GM12878 (cell line): ENCODE results near the gene EHD1. TPM values are rescaled to one million over a fixed set of nuclear protein-coding genes. Genes with fewer than 3 reads are reported as not detected.

ENCODE experiments used
- ATAC-seq: fragments of 200-7000 bp; cut with Tn5 transposase; 3 replicates; pipeline ENCODE4 v1.9.1; 2020; ENCODE audit warnings: mild to moderate bottlenecking, moderate library complexity
- BruUV-seq: library from RNA; stranded (reverse); fragments of 400-500 nt; replicated peaks from 2 replicates; lab custom pipeline; 2021; lab: Mats Ljungman, UMichigan
- CTCF ChIA-PET: fragments of 300-600 bp; sonication (Branson Sonifier 250); formaldehyde crosslinking; extraction: SDS; loops from one replicate; lab custom pipeline; 2021; ENCODE audit warnings: inconsistent platforms; lab: Yijun Ruan, JAX
- POLR2A ChIA-PET: fragments of 350-600 bp; formaldehyde crosslinking; extraction: SDS; loops from one replicate; lab custom pipeline; 2021; ENCODE audit warnings: inconsistent platforms; lab: Charles Lee
- RAD21 ChIA-PET: fragments of 300-600 bp; sonication (Branson Sonifier 250); formaldehyde crosslinking; loops from one replicate; lab custom pipeline; 2023; ENCODE audit warnings: antibody characterized with exemption; ENCODE audit not compliant: unreplicated experiment; lab: Charles Lee
- SMC1A ChIA-PET: fragments of 300-600 bp; sonication (Branson Sonifier 250); formaldehyde crosslinking; loops from one replicate; lab custom pipeline; 2023; ENCODE audit not compliant: unreplicated experiment, uncharacterized antibody; lab: Charles Lee
- DNase-seq: peaks from one replicate; pipeline ENCODE4 v3.0.0-alpha.2; 2011; ENCODE audit warnings: low read depth, low spot score
- FAIRE-seq: peaks from 3 replicates; lab custom pipeline; 2011; peaks lifted over from hg19 to GRCh38; lab: Jason Lieb, UNC
- H2AFZ ChIP-seq: 2 replicates; pipeline ENCODE4 v1.6.0; 2011; ENCODE audit warnings: low read depth, low read length, control low read depth; ENCODE audit not compliant: control insufficient read depth
- H3K27ac ChIP-seq: 2 replicates; pipeline ENCODE4 v1.5.1; 2011; ENCODE audit warnings: control low read depth; ENCODE audit not compliant: control insufficient read depth, insufficient read depth
- H3K27me3 ChIP-seq, 2 experiments: replicated peaks in 1 of 2; 2 replicates each; pipeline versions ENCODE4 v1.6.0 to v1.6.1; 2011; ENCODE audit warnings: low read length in 1 of 2; ENCODE audit not compliant: control insufficient read depth in 2 of 2, insufficient read depth in 2 of 2
- H3K36me3 ChIP-seq, 2 experiments: 2 replicates each; pipeline ENCODE4 v1.5.1; 2011; ENCODE audit warnings: low read length in 1 of 2; ENCODE audit not compliant: control insufficient read depth in 2 of 2, insufficient read depth in 2 of 2
- H3K4me1 ChIP-seq: 2 replicates; pipeline ENCODE4 v1.6.1; 2011; ENCODE audit warnings: mild to moderate bottlenecking, low read length, moderate library complexity, mixed read lengths; ENCODE audit not compliant: control insufficient read depth, insufficient read depth
- H3K4me2 ChIP-seq: 2 replicates; pipeline ENCODE4 v1.6.0; 2011; ENCODE audit warnings: control low read depth; ENCODE audit not compliant: control insufficient read depth, insufficient read depth
- H3K4me3 ChIP-seq: fragments of 200-600 bp; sonication (generic); 2 replicates; pipeline ENCODE4 v1.5.1; 2016
- H3K79me2 ChIP-seq: 2 replicates; pipeline ENCODE4 v1.6.0; 2011; ENCODE audit warnings: low read length; ENCODE audit not compliant: control insufficient read depth, insufficient read depth
- H3K9ac ChIP-seq: 2 replicates; pipeline ENCODE4 v1.8.0; 2011; ENCODE audit warnings: low read length, control low read depth, mixed read lengths; ENCODE audit not compliant: control insufficient read depth, insufficient read depth
- H3K9me3 ChIP-seq: replicated peaks from 3 replicates; pipeline ENCODE4 v1.5.1; 2011; ENCODE audit warnings: mild to moderate bottlenecking, low read length; ENCODE audit not compliant: control insufficient read depth, insufficient read depth
- H4K20me1 ChIP-seq: 2 replicates; pipeline ENCODE4 v1.6.0; 2011; ENCODE audit not compliant: control insufficient read depth, insufficient read depth
- CBFB ChIP-seq: IDR thresholded peaks from 2 replicates; pipeline ENCODE4 v1.6.1; 2016; ENCODE audit warnings: antibody characterized with exemption, low read depth
- CHD2 ChIP-seq: IDR thresholded peaks from 2 replicates; pipeline ENCODE4 v1.6.1; 2011; ENCODE audit warnings: low read depth, low read length, improper control_type of control experiment, borderline replicate concordance
- ETV6 ChIP-seq, 2 experiments: fragments of 450-650 bp in 1 of 2; IDR thresholded peaks in 1 of 2; conservative IDR thresholded peaks in 1 of 2; 2 replicates each; pipeline ENCODE4 v1.6.1; 2014; ENCODE audit warnings: antibody characterized with exemption in 1 of 2, borderline replicate concordance in 1 of 2, low read depth in 1 of 2, mild to moderate bottlenecking in 1 of 2, moderate library complexity in 1 of 2
- IKZF2 ChIP-seq, 2 experiments: fragments of 450-650 bp; IDR thresholded peaks; 2 replicates each; pipeline ENCODE4 v1.6.1; 2017; ENCODE audit warnings: mild to moderate bottlenecking in 2 of 2, moderate library complexity in 2 of 2
- RAD21 ChIP-seq: IDR thresholded peaks from 2 replicates; pipeline ENCODE4 v1.6.1; 2011; ENCODE audit warnings: mild to moderate bottlenecking, low read depth, low read length, moderate library complexity; ENCODE audit not compliant: insufficient read depth
- RCOR1 ChIP-seq: conservative IDR thresholded peaks from 2 replicates; pipeline ENCODE4 v1.6.1; 2012; ENCODE audit warnings: low read depth, low read length, improper control_type of control experiment
- ZBED1 ChIP-seq: IDR thresholded peaks from 2 replicates; pipeline ENCODE4 v1.6.1; 2016; ENCODE audit warnings: borderline replicate concordance
- WGBS: methylation state at CpG from one replicate; pipeline ENCODE4 v1.1.6; 2016; ENCODE audit warnings: low lambda C conversion rate; ENCODE audit not compliant: insufficient replicate concordance, insufficient coverage; ENCODE audit errors: missing lambda C conversion rate; 5-methylcytosine and 5-hydroxymethylcytosine counted together
- in situ Hi-C: fragments of 300-500 bp; cut with MboI; formaldehyde crosslinking; loops from 9 replicates; pipeline ENCODE4 v1.14.3; 2018; ENCODE audit warnings: mixed read lengths
- intact Hi-C: fragments of 100-400 bp; cut with micrococcal nuclease; formaldehyde crosslinking; loops from one replicate; pipeline ENCODE4 v1.14.2; 2022; ENCODE audit not compliant: unreplicated experiment
- polyA plus RNA-seq, 11 experiments: library from polyadenylated mRNA; depleted of rRNA in 4 of 11; unstranded in 6 of 11; stranded (reverse) in 5 of 11; fragments of >200 nt; fragmentation: Nextera tagmentation in 4 of 11; fragmentation: Illumina TruSeq in 1 of 11; extraction: Ambion mirVana in 4 of 11; extraction: Trizol in 1 of 11; gene quantifications; 1 replicate in 1 of 11; 2 replicates in 10 of 11; pipeline versions ENCODE4 v1.2.1 to v1.2.3, GENCODE V29; 2011 to 2016; ENCODE audit warnings: inconsistent platforms in 2 of 11, missing spikeins in 2 of 11, low read depth in 1 of 11
- total RNA-seq, 4 experiments: library from RNA; depleted of rRNA in 3 of 4; stranded (reverse); fragments of >200 nt in 3 of 4; fragmentation: Illumina TruSeq in 1 of 4; extraction: Trizol in 1 of 4; gene quantifications; 2 replicates each; pipeline versions ENCODE4 v1.2.1 to v1.2.3, GENCODE V29; 2013 to 2021
- TF ChIP-seq, protein P1 (sequence below): fragments of 150-350 bp; IDR thresholded peaks from 2 replicates; pipeline ENCODE4 v1.6.1; 2016; ENCODE audit warnings: low read depth, low read length
- TF ChIP-seq, protein P2 (sequence below): fragments of 450-650 bp; IDR thresholded peaks from 2 replicates; pipeline ENCODE4 v1.6.1; 2017; ENCODE audit warnings: mild to moderate bottlenecking, moderate library complexity
- TF ChIP-seq, protein P3 (sequence below): fragments of 450-650 bp; formaldehyde crosslinking; IDR thresholded peaks from 2 replicates; pipeline ENCODE4 v1.4.0; 2020; ENCODE audit warnings: mild to moderate bottlenecking, moderate library complexity

Gene EHD1
- total and polyA plus RNA-seq, 10 of the 15 experiments (the other 5 are each of a cell fraction or from before 2014, with no cell fraction given) = 1.0 to 165 (median 66.5) TPM

DNA sequence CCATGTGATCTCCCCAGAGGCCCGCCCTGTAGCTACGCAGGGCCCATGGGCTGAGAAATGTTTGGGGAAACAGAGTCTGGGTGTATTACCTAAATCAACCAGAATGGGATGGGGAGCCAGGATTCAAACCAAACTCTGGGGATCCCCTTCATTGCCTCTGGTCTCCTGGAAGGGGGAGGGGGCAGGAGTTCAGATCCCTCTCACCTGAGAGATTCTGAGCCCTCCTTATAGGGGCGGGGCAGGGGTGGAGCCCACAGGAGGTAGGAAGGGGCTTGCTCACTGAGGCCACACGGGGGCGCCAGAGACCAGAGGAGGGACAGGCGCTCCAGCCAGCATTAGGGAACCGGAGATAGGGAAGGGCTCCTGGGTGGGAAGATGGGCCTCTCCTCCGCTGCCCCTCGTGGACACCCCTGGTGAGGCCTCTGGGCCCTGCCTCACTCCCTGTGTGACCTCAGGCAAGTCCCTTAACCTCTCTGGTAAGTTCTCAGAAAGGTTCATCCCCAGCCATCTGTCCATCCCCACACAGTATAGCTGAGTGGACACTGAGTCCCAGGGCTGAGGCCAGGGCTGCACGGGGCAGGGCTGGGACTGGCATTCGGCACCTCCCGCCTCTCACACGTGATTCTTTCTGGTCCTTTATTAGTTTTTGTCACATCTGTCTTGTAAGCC, 31.3 kb downstream of the EHD1 start:
- no peaks in the 10 kb centered on the region for H3K36me3 ChIP-seq
- peak overlapping the region; percentile 38 for H2AFZ ChIP-seq
- H3K9ac ChIP-seq = 0 out of 2 replicates have a peak overlapping the region, but pooled peaks have one; percentile 2
- no peaks in the 10 kb centered on the region for H3K27me3 ChIP-seq
- ATAC-seq (peak; percentile 61), DNase-seq (no peak), FAIRE-seq (no peak)
- CTCF ChIA-PET = interaction anchor here (0.7 to 28.8 kb wide), 31 partner anchors 16 to 483 kb away, joined by 3 to 1208 read pairs (median 6); partner anchors contain the start of genes ARL2, BATF2, CAPN1 and CDC42EP2
- no peak overlapping the region for H3K4me2 ChIP-seq
- H3K4me1 ChIP-seq = peaks cover 55% of the 10 kb centered on the region
- BruUV-seq = no TSS peak
- SMC1A ChIA-PET = interaction anchor here (1.0 to 12.7 kb wide), 22 partner anchors 16 to 468 kb away, joined by 3 to 306 read pairs (median 8); partner anchors contain the start of genes ARL2, ATG2A, BATF2 and CDC42EP2
- no peaks in the 10 kb centered on the region for H4K20me1 ChIP-seq
- no peak overlapping the region for H3K27ac ChIP-seq
- RAD21 ChIA-PET = interaction anchor here (0.5 to 12.9 kb wide), 27 partner anchors 11 to 483 kb away, joined by 3 to 316 read pairs (median 6); partner anchors contain the start of genes ARL2, BATF2, CAPN1 and CDC42EP2
- no peaks in the 10 kb centered on the region for H3K9me3 ChIP-seq
- WGBS = 14% methylated on average over 12 of the region's 13 CpGs
- H3K79me2 ChIP-seq = peaks cover 3% of the 10 kb centered on the region; the same call in 1 of the 2 replicates
- intact Hi-C loops (loop anchor here (1.0 to 10.0 kb wide), 4 partner anchors 47 to 408 kb away; partner anchors contain the start of genes ARL2 and ZNHIT2), in situ Hi-C loops (loop anchor here (5.0 kb wide), 1 partner anchor 45 kb away; no protein-coding TSS in a partner anchor)
- POLR2A ChIA-PET = interaction anchor here (0.6 to 24.3 kb wide), 7 partner anchors 17 to 483 kb away, joined by 3 to 620 read pairs (median 9); partner anchors contain the start of genes EHD1, FAU and MRPL49
- H3K4me3 ChIP-seq = no peak overlapping the region
- TF ChIP-seq CBFB (no peak), IKZF2 (IDR thresholded peaks at IDR 0.05) (peak; percentile 79 to 81), RCOR1 (0 out of 2 replicates have a peak, but pooled peaks have one; percentile 48), ETV6 (conservative IDR thresholded peaks at IDR 0.05 in 1 of 2, IDR thresholded peaks at IDR 0.05 in 1 of 2; ENCODE audit: borderline replicate concordance in 1 of 2, low read depth in 1 of 2) (no peak), RAD21 (peak; percentile 90), CHD2 (0 out of 2 replicates have a peak, but pooled peaks have one; percentile 30), ZBED1 (no peak)
- TF ChIP-seq, protein P1, sequence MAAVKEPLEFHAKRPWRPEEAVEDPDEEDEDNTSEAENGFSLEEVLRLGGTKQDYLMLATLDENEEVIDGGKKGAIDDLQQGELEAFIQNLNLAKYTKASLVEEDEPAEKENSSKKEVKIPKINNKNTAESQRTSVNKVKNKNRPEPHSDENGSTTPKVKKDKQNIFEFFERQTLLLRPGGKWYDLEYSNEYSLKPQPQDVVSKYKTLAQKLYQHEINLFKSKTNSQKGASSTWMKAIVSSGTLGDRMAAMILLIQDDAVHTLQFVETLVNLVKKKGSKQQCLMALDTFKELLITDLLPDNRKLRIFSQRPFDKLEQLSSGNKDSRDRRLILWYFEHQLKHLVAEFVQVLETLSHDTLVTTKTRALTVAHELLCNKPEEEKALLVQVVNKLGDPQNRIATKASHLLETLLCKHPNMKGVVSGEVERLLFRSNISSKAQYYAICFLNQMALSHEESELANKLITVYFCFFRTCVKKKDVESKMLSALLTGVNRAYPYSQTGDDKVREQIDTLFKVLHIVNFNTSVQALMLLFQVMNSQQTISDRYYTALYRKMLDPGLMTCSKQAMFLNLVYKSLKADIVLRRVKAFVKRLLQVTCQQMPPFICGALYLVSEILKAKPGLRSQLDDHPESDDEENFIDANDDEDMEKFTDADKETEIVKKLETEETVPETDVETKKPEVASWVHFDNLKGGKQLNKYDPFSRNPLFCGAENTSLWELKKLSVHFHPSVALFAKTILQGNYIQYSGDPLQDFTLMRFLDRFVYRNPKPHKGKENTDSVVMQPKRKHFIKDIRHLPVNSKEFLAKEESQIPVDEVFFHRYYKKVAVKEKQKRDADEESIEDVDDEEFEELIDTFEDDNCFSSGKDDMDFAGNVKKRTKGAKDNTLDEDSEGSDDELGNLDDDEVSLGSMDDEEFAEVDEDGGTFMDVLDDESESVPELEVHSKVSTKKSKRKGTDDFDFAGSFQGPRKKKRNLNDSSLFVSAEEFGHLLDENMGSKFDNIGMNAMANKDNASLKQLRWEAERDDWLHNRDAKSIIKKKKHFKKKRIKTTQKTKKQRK = no peak
- TF ChIP-seq, protein P2, sequence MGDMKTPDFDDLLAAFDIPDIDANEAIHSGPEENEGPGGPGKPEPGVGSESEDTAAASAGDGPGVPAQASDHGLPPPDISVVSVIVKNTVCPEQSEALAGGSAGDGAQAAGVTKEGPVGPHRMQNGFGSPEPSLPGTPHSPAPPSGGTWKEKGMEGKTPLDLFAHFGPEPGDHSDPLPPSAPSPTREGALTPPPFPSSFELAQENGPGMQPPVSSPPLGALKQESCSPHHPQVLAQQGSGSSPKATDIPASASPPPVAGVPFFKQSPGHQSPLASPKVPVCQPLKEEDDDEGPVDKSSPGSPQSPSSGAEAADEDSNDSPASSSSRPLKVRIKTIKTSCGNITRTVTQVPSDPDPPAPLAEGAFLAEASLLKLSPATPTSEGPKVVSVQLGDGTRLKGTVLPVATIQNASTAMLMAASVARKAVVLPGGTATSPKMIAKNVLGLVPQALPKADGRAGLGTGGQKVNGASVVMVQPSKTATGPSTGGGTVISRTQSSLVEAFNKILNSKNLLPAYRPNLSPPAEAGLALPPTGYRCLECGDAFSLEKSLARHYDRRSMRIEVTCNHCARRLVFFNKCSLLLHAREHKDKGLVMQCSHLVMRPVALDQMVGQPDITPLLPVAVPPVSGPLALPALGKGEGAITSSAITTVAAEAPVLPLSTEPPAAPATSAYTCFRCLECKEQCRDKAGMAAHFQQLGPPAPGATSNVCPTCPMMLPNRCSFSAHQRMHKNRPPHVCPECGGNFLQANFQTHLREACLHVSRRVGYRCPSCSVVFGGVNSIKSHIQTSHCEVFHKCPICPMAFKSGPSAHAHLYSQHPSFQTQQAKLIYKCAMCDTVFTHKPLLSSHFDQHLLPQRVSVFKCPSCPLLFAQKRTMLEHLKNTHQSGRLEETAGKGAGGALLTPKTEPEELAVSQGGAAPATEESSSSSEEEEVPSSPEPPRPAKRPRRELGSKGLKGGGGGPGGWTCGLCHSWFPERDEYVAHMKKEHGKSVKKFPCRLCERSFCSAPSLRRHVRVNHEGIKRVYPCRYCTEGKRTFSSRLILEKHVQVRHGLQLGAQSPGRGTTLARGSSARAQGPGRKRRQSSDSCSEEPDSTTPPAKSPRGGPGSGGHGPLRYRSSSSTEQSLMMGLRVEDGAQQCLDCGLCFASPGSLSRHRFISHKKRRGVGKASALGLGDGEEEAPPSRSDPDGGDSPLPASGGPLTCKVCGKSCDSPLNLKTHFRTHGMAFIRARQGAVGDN = no peak
- TF ChIP-seq, protein P3, sequence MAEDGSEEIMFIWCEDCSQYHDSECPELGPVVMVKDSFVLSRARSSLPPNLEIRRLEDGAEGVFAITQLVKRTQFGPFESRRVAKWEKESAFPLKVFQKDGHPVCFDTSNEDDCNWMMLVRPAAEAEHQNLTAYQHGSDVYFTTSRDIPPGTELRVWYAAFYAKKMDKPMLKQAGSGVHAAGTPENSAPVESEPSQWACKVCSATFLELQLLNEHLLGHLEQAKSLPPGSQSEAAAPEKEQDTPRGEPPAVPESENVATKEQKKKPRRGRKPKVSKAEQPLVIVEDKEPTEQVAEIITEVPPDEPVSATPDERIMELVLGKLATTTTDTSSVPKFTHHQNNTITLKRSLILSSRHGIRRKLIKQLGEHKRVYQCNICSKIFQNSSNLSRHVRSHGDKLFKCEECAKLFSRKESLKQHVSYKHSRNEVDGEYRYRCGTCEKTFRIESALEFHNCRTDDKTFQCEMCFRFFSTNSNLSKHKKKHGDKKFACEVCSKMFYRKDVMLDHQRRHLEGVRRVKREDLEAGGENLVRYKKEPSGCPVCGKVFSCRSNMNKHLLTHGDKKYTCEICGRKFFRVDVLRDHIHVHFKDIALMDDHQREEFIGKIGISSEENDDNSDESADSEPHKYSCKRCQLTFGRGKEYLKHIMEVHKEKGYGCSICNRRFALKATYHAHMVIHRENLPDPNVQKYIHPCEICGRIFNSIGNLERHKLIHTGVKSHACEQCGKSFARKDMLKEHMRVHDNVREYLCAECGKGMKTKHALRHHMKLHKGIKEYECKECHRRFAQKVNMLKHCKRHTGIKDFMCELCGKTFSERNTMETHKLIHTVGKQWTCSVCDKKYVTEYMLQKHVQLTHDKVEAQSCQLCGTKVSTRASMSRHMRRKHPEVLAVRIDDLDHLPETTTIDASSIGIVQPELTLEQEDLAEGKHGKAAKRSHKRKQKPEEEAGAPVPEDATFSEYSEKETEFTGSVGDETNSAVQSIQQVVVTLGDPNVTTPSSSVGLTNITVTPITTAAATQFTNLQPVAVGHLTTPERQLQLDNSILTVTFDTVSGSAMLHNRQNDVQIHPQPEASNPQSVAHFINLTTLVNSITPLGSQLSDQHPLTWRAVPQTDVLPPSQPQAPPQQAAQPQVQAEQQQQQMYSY (CRISPR knock-in tag) = no peak
